ENCODE measurements around the gene MIOS.

DNA sequence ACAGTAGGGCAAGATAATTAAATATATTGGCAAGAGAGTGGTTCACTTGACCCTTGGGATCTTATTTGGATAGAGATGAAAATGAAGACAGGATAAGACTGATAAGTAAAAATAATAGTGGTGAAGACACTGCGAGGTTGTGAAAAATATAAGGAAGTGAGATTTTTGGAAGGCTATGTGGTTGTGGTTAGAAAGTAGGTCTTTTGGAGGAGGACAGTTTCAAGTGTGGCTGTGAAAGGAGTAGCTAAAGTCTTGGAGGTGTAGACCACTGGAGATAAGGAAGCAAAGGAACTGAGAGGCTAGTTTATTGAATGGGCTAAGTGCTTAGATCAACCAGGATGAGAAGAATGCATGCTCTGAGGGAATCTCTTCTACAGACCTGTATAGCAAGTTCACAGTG is 11.2 kb downstream of the MIOS start:
- no peak for TF ChIP-seq POLR2A (IDR thresholded peaks at IDR 0.05; ENCODE audit: low read length)
- no peak for TF ChIP-seq GATA1 (IDR thresholded peaks at IDR 0.05; ENCODE audit: low read depth, low read length)

Data from erythroblast (primary cell).